Kidney epithelial cell (primary cell): ENCODE results near the gene PRDM10. TPM values are rescaled to one million over a fixed set of nuclear protein-coding genes. Genes with fewer than 3 reads are reported as not detected.

ENCODE experiments used
- DNase-seq: peaks from one replicate; pipeline ENCODE4 v3.0.0-alpha.2; 2010; ENCODE audit warnings: low read depth
- H3K27me3 ChIP-seq: 2 replicates; pipeline ENCODE4 v1.6.0; 2011; ENCODE audit warnings: low read length; ENCODE audit not compliant: control insufficient read depth, insufficient read depth
- H3K36me3 ChIP-seq: 2 replicates; pipeline ENCODE4 v1.5.1; 2011; ENCODE audit warnings: low read length; ENCODE audit not compliant: control insufficient read depth, insufficient read depth
- H3K4me3 ChIP-seq: 2 replicates; pipeline ENCODE4 v1.5.1; 2011; ENCODE audit warnings: low read depth, mild to moderate bottlenecking, control low read depth, low read length
- total RNA-seq: library from RNA; depleted of rRNA; stranded (reverse); fragments of >200 nt; gene quantifications from 2 replicates; pipeline ENCODE4 v1.2.3, GENCODE V29; 2015
- TF ChIP-seq, protein P1 (sequence below): IDR thresholded peaks from 2 replicates; pipeline ENCODE4 v1.5.1; 2011; ENCODE audit warnings: mild to moderate bottlenecking, moderate library complexity, low read length, control low read depth, inconsistent platforms; ENCODE audit not compliant: insufficient read depth, poor library complexity, severe bottlenecking

Gene PRDM10, protein sequence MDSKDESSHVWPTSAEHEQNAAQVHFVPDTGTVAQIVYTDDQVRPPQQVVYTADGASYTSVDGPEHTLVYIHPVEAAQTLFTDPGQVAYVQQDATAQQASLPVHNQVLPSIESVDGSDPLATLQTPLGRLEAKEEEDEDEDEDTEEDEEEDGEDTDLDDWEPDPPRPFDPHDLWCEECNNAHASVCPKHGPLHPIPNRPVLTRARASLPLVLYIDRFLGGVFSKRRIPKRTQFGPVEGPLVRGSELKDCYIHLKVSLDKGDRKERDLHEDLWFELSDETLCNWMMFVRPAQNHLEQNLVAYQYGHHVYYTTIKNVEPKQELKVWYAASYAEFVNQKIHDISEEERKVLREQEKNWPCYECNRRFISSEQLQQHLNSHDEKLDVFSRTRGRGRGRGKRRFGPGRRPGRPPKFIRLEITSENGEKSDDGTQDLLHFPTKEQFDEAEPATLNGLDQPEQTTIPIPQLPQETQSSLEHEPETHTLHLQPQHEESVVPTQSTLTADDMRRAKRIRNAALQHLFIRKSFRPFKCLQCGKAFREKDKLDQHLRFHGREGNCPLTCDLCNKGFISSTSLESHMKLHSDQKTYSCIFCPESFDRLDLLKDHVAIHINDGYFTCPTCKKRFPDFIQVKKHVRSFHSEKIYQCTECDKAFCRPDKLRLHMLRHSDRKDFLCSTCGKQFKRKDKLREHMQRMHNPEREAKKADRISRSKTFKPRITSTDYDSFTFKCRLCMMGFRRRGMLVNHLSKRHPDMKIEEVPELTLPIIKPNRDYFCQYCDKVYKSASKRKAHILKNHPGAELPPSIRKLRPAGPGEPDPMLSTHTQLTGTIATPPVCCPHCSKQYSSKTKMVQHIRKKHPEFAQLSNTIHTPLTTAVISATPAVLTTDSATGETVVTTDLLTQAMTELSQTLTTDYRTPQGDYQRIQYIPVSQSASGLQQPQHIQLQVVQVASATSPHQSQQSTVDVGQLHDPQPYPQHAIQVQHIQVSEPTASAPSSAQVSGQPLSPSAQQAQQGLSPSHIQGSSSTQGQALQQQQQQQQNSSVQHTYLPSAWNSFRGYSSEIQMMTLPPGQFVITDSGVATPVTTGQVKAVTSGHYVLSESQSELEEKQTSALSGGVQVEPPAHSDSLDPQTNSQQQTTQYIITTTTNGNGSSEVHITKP
- 7.1 and 9.9 TPM in 2 replicates for total RNA-seq

DNA sequence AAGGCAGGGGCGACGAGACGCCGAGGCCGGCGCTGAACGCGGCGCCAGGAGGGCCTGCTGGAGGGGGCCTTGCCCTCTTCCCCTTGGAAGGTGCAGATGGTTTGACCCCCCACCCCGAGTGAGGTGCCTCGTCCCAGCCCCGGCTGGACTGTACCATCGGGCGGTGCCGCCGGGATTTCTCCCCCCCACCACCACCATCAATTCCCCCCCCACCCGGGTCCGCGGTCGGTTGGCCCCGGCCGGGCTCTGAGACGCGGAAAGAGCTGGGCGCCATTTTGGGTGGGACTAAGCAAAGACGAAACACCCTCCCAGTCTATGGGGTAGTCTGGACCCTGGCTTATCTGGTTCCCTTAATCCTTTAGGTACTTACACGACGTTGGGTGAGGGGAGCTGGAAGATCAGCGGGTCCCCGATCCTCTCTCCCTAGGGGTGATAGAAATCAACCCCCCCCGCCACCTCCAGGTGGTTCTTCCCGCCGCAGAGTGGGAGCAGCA lies at the start of gene PRDM10:
PRDM10 (minus strand) TSS at position 484 of the 494 bp plus-strand sequence. CDS start 41,871 bp downstream, outside the sequence.
- DNase-seq: no peak
- no peaks in the 10 kb centered on the region for H3K36me3 ChIP-seq
- TF ChIP-seq, protein P1, sequence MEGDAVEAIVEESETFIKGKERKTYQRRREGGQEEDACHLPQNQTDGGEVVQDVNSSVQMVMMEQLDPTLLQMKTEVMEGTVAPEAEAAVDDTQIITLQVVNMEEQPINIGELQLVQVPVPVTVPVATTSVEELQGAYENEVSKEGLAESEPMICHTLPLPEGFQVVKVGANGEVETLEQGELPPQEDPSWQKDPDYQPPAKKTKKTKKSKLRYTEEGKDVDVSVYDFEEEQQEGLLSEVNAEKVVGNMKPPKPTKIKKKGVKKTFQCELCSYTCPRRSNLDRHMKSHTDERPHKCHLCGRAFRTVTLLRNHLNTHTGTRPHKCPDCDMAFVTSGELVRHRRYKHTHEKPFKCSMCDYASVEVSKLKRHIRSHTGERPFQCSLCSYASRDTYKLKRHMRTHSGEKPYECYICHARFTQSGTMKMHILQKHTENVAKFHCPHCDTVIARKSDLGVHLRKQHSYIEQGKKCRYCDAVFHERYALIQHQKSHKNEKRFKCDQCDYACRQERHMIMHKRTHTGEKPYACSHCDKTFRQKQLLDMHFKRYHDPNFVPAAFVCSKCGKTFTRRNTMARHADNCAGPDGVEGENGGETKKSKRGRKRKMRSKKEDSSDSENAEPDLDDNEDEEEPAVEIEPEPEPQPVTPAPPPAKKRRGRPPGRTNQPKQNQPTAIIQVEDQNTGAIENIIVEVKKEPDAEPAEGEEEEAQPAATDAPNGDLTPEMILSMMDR: no peak
- peak within 1 kb of the TSS; percentile 57 for H3K4me3 ChIP-seq
- H3K27me3 ChIP-seq: no peaks in the 10 kb centered on the region

DNA sequence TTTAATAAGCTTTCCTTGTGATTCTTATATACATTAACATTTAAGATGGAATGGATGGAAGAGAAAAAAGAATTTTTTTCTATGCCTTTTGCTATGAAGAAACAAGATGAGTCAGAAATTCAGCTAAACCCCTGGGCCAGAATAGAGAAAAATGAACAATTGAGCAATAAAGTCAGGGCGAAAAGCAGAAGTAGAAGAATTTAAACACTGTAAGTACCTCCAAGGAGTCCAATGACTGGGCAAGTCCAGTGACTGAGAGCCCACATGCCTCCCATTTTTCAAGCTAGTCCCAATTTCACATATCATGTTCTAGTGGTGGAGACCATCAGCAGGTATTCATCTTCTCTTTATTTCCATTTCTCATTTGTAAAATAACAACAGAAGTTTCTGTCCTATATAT lies 48.4 kb upstream of the PRDM10 start:
- Histone ChIP-seq H3K36me3 (no peaks in the 10 kb centered on the region), H3K27me3 (no peaks in the 10 kb centered on the region), H3K4me3 (no peak overlapping the region)
- TF ChIP-seq, protein P1: no peak
- no peak for DNase-seq

DNA sequence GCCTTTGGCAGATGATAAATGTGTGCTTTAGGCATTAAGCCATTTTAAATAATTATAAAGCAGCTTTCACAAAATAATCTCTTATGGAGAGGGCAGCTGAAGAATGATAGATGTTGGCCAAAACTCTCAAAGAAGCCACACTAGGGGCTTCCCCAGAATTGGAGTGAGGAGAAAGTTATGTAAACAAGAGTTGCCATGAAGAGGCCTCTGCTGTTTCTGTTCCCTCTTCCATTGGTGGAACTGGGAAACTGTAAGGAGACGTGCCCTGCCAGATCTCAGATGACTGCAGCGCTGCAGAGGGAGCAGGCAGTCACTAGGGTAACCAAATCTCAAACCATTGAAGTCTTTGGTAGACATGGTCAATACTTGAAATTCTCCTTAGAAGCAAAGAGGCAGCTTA lies 47.6 kb upstream of the PRDM10 start:
- no peaks in the 10 kb centered on the region for H3K27me3 ChIP-seq
- TF ChIP-seq, protein P1: no peak
- no peaks in the 10 kb centered on the region for H3K36me3 ChIP-seq
- H3K4me3 ChIP-seq: no peak overlapping the region
- DNase-seq: no peak

DNA sequence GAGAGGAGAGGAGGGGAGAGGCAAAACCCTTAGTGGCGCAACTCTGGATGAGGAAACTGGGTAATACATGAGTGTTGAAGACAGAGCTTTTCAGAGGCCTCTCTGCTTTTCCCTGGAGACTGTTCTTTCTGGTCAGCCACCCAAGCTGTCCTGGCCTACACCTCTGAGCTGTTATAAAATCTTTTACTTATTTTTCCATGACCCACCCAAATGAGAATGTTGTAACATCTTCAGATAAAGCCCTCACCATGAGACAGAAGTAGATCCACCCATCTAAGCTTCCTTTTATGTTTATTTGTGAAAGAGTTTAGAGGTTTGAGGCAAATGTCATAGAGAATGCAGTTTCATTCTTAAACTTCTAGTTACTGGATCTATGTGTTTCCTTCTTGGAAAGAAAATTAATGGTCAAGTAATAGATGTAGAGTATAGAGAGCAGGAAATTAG lies 46.7 kb upstream of the PRDM10 start:
- Histone ChIP-seq H3K27me3 (no peaks in the 10 kb centered on the region), H3K36me3 (no peaks in the 10 kb centered on the region), H3K4me3 (no peak overlapping the region)
- TF ChIP-seq, protein P1: no peak
- DNase-seq: no peak

DNA sequence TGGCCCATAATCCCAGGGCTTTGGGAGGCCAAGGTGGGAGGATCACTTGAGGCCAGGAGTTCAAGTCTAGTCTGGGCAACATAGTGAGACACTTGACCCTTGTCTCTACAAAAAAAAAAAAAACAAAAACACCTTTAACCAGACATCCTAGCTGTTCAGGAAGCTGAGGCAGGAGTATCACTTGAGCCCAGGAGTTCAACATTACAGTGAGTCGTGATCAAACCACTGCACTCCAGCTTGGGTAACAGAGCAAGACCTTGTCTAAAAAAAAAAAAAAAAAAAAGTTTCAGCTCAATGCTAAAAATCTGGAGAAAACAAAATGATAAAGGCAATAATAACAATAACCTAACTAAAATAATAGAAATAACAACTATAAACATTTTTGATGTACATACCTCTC lies 44.5 kb upstream of the PRDM10 start:
- no peak overlapping the region for H3K4me3 ChIP-seq
- no peak for DNase-seq
- TF ChIP-seq, protein P1: no peak

More for the DNA sequence above, 44.5 kb upstream of the PRDM10 start:
- H3K27me3 ChIP-seq: no peaks in the 10 kb centered on the region
- H3K36me3 ChIP-seq: no peaks in the 10 kb centered on the region
